ENCODE data around the gene FLNB. TPM values are rescaled to one million over a fixed set of nuclear protein-coding genes. Genes with fewer than 3 reads are reported as not detected.

The FLNB gene
- total and polyA plus RNA-seq, 9 of the 15 experiments (the other 6 are each of a cell fraction or from before 2014, with no cell fraction given) = 9.4 to 48.1 (median 25.6) TPM

DNA sequence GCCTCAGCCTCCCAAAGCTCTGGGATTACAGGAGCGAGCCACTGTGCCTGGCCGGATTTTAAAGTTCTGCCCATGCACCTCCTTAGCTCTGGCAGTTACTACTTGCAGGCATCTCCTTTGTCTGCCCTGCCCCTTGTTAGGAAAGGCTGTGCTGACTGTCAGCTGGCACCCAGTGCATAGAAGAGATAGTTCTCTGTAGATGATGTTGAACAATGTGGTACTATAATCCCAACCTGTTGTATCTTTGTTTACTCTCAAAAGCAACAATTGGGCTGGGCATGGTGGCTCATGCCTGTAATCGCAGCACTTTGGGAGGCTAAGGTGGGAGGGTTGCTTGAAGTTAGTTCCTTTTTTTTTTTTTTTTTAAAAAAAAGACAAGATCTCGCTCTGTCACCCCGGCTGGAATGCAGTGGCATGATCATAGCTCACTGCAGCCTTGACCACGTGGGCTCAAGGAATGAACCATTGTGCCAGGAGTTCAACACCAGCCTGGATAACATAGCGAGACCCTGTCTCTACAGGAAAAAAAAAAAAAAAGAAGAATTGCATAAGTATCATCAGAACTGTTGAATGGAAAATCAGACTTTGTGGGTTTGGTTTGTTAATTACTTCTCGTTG, 30.6 kb downstream of the FLNB start (continued):
- TF ChIP-seq, protein P1, sequence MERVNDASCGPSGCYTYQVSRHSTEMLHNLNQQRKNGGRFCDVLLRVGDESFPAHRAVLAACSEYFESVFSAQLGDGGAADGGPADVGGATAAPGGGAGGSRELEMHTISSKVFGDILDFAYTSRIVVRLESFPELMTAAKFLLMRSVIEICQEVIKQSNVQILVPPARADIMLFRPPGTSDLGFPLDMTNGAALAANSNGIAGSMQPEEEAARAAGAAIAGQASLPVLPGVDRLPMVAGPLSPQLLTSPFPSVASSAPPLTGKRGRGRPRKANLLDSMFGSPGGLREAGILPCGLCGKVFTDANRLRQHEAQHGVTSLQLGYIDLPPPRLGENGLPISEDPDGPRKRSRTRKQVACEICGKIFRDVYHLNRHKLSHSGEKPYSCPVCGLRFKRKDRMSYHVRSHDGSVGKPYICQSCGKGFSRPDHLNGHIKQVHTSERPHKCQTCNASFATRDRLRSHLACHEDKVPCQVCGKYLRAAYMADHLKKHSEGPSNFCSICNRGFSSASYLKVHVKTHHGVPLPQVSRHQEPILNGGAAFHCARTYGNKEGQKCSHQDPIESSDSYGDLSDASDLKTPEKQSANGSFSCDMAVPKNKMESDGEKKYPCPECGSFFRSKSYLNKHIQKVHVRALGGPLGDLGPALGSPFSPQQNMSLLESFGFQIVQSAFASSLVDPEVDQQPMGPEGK (CRISPR knock-in tag; IDR thresholded peaks at IDR 0.05; ENCODE audit: borderline replicate concordance) = no peak
- TF ChIP-seq RBM15 (IDR thresholded peaks at IDR 0.05; ENCODE audit: insufficient read depth, low read length) (no peak), ZNF695 (CRISPR knock-in tag; IDR thresholded peaks at IDR 0.05) (no peak), XRCC5 (IDR thresholded peaks at IDR 0.05; ENCODE audit: low read depth, low read length) (no peak), ZNF79 (CRISPR knock-in tag; IDR thresholded peaks at IDR 0.05; ENCODE audit: low read depth) (no peak), FOXA1 (IDR thresholded peaks at IDR 0.05; ENCODE audit: borderline replicate concordance) (no peak), TRIM24 (IDR thresholded peaks at IDR 0.05) (no peak), IFI16 (CRISPR knock-in tag; IDR thresholded peaks at IDR 0.05) (no peak)
- TF ChIP-seq, protein P2, sequence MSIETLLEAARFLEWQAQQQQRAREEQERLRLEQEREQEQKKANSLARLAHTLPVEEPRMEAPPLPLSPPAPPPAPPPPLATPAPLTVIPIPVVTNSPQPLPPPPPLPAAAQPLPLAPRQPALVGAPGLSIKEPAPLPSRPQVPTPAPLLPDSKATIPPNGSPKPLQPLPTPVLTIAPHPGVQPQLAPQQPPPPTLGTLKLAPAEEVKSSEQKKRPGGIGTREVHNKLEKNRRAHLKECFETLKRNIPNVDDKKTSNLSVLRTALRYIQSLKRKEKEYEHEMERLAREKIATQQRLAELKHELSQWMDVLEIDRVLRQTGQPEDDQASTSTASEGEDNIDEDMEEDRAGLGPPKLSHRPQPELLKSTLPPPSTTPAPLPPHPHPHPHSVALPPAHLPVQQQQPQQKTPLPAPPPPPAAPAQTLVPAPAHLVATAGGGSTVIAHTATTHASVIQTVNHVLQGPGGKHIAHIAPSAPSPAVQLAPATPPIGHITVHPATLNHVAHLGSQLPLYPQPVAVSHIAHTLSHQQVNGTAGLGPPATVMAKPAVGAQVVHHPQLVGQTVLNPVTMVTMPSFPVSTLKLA (conservative IDR thresholded peaks at IDR 0.05) = no peak

Data from K562 (cell line).